GM21717 (cell line): ENCODE measurements around the gene AOPEP.

Experiments used
- ATAC-seq: cut with Tn5 transposase; IDR thresholded peaks from one replicate; pipeline ENCODE4 v1.9.1; 2021; ENCODE audit warnings: mild to moderate bottlenecking, moderate library complexity; ENCODE audit not compliant: unreplicated experiment

Gene AOPEP

GRCh38 chr9:94980947-94981722 is 254.6 kb downstream of the AOPEP start:
- ATAC-seq, result no peak

- no peak for ATAC-seq
Measured at GRCh38 chr9:94981723-94982090, 255.2 kb downstream of the AOPEP start.

GRCh38 chr9:94982211-94982610 is 255.7 kb downstream of the AOPEP start:
- ATAC-seq, result no peak

- ATAC-seq, result no peak
Measured at GRCh38 chr9:94983552-94983951, 257.1 kb downstream of the AOPEP start.

GRCh38 chr9:94984891-94985476 is 258.5 kb downstream of the AOPEP start:
- ATAC-seq, result no peak

DNA sequence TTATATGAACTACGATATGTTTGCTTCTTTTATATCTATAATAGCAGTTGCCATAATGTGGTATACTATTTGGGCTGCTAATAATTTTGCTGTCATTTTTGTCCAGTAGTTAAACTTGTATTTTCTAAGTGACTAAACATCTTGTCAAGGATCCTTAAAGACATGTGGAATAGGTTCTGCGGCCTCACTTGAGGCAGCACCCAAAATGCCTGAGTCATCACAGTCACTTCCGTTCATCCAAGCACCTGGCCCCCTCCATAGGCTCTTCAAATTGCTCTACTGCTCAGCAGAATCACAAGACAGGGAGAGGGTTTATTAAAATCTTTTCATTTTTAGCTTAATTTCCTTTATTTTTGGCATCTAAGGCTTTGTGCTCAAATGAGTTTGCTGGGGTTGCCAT is 259.1 kb downstream of the AOPEP start:
- ATAC-seq, result no peak

- ATAC-seq, result no peak
Measured at GRCh38 chr9:94987731-94988130, 261.2 kb downstream of the AOPEP start.

DNA sequence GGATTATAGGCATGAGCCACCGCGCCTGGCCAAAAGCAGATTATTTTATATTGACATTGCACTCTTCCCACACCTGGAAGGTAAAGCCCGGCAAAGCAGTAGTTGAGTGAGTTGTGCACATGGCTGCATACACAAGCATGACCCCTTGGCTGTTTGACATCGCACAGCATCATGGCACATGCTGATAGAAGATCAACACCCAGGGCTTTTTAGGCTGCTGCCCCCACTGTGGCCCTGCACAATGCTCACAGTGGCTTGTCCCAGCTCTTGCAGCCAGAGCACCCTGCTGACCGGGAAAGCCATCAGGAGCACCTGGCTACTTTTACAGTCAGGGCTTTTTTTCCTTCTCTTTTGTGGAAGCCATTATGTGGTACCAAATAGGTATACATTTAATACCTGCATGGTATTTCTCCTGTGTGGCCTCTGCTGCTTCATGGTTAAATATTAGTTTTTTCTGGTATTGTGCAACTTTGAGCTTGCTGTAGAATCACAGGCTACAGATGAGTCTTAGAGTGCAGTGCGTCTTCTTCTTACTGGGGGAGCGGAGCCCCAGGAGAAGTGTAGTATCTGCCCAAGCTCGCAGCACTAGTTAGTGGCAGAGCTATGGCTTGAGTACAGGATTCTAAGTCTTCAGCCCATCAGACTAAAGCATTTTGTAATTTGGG is 264.5 kb downstream of the AOPEP start:
- no peak for ATAC-seq

- ATAC-seq, result no peak
Measured at GRCh38 chr9:94991961-94992907, 265.7 kb downstream of the AOPEP start.

- no peak for ATAC-seq
Measured at GRCh38 chr9:94993160-94993820, 266.8 kb downstream of the AOPEP start.

DNA sequence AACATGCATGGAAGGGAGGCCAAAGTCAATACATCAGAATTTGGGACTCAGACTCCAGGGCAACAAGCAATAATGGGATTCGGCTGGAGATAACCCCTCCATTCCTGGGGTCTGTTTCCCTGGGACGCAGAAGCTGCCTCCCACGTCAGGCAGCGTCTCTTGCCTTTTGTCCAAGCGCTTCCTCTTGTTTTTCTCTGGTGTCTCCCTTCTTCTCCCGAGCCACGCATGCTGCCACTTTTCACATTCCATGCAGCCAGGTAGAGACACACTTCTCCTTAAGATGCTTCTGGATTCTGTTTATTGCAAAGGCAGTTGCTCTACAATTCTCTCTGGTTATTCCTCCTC is 267.3 kb downstream of the AOPEP start:
- no peak for ATAC-seq

GRCh38 chr9:94995048-94995693 is 268.7 kb downstream of the AOPEP start:
- ATAC-seq, result no peak

DNA sequence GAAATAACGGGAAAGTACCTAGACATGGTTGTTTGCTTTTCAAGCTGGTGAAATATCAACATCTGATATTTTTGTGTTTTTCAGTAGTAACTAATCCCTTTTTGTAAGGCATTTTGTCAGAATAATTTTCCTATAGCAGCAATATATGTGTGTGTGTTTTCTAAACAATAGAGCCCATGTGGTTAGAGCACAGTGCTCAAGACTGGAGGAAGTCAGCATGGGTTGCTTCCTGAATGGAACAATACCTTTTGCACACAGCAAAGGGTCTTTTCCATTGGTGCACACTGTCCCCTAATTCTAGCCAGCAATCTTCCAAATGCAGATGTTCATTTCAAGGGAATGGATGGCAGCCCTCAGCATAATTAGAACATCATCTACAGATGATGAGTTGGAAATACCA is 270.1 kb downstream of the AOPEP start:
- no peak for ATAC-seq

- no peak for ATAC-seq
Measured at GRCh38 chr9:94997727-94998126, 271.2 kb downstream of the AOPEP start.

GRCh38 chr9:94999832-95000231 is 273.3 kb downstream of the AOPEP start:
- no peak for ATAC-seq

- ATAC-seq, result no peak
Measured at GRCh38 chr9:95000821-95001220, 274.3 kb downstream of the AOPEP start.

GRCh38 chr9:95001720-95002119 is 275.2 kb downstream of the AOPEP start:
- ATAC-seq, result no peak

- ATAC-seq, result no peak
Measured at GRCh38 chr9:95003689-95004410, 277.4 kb downstream of the AOPEP start.

GRCh38 chr9:95004411-95005277 is 278.1 kb downstream of the AOPEP start:
- ATAC-seq, result peak; percentile 55
